Esophagus muscularis mucosa (tissue), 4 donors: ENCODE results near the gene RTEL1. TPM values are rescaled to one million over a fixed set of nuclear protein-coding genes. Genes with fewer than 3 reads are reported as not detected.

Source experiments
- DNase-seq: peaks from one replicate; pipeline ENCODE4 v3.0.0-alpha.2; 2017; ENCODE audit errors: extremely low spot score
- H3K27ac ChIP-seq, 4 donors: fragments of 200-600 bp; sonication (generic); replicated peaks in 1 of 4; 1 replicate in 3 of 4; 2 replicates in 1 of 4; pipeline ENCODE4 v1.5.1; 2016 to 2019; ENCODE audit warnings: mild to moderate bottlenecking in 1 of 4
- H3K27me3 ChIP-seq, 4 donors: fragments of 200-600 bp; sonication (generic); one replicate each; pipeline versions ENCODE4 v1.5.1 to v1.6.0; 2016 to 2019
- H3K36me3 ChIP-seq, 4 donors: fragments of 200-600 bp; sonication (generic); one replicate each; pipeline ENCODE4 v1.5.1; 2016 to 2019
- H3K4me1 ChIP-seq, 4 donors: fragments of 200-600 bp; sonication (generic); one replicate each; pipeline ENCODE4 v1.5.1; 2016 to 2019
- H3K4me3 ChIP-seq, 4 donors: fragments of 200-600 bp; sonication (generic); 1 replicate in 2 of 4; 2 replicates in 2 of 4; pipeline ENCODE4 v1.5.1; 2016 to 2019; ENCODE audit warnings: mild to moderate bottlenecking in 4 of 4, moderate library complexity in 1 of 4
- H3K9me3 ChIP-seq, 4 donors: fragments of 200-600 bp; sonication (generic); 1 replicate in 3 of 4; 2 replicates in 1 of 4; pipeline ENCODE4 v1.5.1; 2016 to 2019
- EP300 ChIP-seq: sonication (generic); formaldehyde crosslinking; IDR thresholded peaks from one replicate; pipeline ENCODE4 v1.6.1; 2017; ENCODE audit warnings: antibody characterized with exemption
- POLR2A ChIP-seq: fragments of 450-650 bp; IDR thresholded peaks from one replicate; pipeline ENCODE4 v1.6.1; 2017; ENCODE audit warnings: antibody characterized with exemption, moderate library complexity, mild to moderate bottlenecking, low read depth
- POLR2AphosphoS5 ChIP-seq, 2 donors: sonication (generic); formaldehyde crosslinking; IDR thresholded peaks; one replicate each; pipeline ENCODE4 v1.6.1; 2017; ENCODE audit warnings: antibody characterized with exemption in 2 of 2
- WGBS: methylation state at CpG from one replicate; pipeline ENCODE4 v1.1.5; 2018; 5-methylcytosine and 5-hydroxymethylcytosine counted together
- intact Hi-C: fragments of 100-400 bp; cut with DNase I; formaldehyde crosslinking; loops from one replicate; pipeline ENCODE4 v1.15.1; 2023
- total RNA-seq, 4 donors: library from RNA; depleted of rRNA; stranded (reverse); fragments of >200 nt; gene quantifications; one replicate each; pipeline versions ENCODE4 v1.1.0 to v1.2.1, GENCODE V29; 2016
- TF ChIP-seq, protein P1 (sequence below), 3 experiments: fragments of 200-600 bp in 2 of 3; fragments of 450-650 bp in 1 of 3; sonication (generic) in 2 of 3; IDR thresholded peaks; one replicate each; pipeline ENCODE4 v1.5.1; 2017 to 2019; ENCODE audit warnings: antibody characterized with exemption in 3 of 3, mild to moderate bottlenecking in 2 of 3, moderate library complexity in 1 of 3

Gene RTEL1
- total RNA-seq, 4 donors from 2014 or later, result 8.4 to 13.4 (median 9.6) TPM

DNA sequence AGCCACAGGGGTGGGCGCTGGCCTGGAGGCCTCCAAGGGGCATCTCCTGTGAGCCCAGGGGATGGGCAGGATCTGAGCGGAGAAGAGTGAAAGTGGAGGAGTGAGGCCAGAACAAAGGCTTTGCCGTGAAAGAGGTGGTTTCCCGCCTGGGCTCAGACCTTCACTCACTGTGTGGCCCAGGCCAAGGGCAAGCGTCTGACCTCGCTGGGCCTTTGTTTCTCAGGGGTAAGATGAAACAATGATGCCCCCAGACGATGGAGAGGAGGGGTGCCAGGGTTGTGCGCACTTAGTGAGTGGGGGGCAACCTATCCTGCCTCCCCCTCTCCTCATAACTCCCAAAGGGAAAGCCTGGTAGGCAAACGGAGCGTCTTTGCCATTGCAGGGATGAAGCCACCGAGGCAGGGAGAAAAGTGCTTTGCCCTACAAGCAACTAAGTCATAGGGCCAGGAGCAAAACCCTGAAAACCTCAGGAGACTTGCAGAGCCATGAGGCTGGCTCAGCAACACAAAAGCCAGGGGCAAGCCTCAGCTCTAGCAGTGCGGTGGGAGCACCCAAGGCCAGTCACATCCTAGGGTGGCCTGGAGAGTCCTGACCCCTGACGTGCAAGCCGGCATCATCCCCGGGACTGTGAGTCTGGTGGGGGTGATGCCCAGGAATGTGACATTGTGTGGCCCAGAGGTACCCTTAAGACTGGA, 4.0 kb upstream of the RTEL1 start:
- Histone ChIP-seq H3K36me3 (no peaks in the 10 kb centered on the region), H3K4me1 (peaks cover 34 to 53% (median 51%) of the 10 kb centered on the region in 4 donors), H3K9me3 (no peaks in the 10 kb centered on the region), H3K27ac (peak overlapping the region; percentile 62 to 80 (median 78)), H3K27me3 (peaks cover 0 to 11% (median 0%) of the 10 kb centered on the region in 4 donors), H3K4me3 (peak overlapping the region; percentile 61 to 77 (median 69))
- no peak for DNase-seq
- 37% methylated on average over 11 of the region's 15 CpGs for WGBS
- intact Hi-C loops, result loop anchor here (10.0 kb wide), 1 partner anchor 119 kb away; the partner anchor contains the start of gene PTK6
- TF ChIP-seq POLR2AphosphoS5 (IDR thresholded peaks at IDR 0.05), result no peak
- TF ChIP-seq EP300, result no peak
- TF ChIP-seq, protein P1, sequence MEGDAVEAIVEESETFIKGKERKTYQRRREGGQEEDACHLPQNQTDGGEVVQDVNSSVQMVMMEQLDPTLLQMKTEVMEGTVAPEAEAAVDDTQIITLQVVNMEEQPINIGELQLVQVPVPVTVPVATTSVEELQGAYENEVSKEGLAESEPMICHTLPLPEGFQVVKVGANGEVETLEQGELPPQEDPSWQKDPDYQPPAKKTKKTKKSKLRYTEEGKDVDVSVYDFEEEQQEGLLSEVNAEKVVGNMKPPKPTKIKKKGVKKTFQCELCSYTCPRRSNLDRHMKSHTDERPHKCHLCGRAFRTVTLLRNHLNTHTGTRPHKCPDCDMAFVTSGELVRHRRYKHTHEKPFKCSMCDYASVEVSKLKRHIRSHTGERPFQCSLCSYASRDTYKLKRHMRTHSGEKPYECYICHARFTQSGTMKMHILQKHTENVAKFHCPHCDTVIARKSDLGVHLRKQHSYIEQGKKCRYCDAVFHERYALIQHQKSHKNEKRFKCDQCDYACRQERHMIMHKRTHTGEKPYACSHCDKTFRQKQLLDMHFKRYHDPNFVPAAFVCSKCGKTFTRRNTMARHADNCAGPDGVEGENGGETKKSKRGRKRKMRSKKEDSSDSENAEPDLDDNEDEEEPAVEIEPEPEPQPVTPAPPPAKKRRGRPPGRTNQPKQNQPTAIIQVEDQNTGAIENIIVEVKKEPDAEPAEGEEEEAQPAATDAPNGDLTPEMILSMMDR (IDR thresholded peaks at IDR 0.05), result no peak
- TF ChIP-seq POLR2A, result no peak

DNA sequence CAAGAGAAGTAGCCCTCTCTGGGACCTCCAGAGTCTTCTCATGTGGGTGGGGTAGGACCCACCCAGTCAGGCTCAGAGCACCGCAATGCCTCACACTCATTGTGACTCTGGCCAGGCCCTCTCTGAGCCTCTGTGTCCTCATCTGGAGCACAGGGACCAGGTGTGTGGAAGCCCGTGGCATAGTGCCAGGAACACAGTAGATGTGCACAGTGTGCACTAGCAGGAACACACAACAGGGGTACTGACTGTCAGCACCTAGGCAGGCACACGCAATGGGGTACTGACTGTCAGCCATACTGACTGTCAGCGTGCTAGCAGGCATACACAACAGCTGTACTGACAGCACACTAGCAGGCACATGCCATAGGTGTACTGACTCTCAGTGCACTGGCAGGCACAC, 2.9 kb upstream of the RTEL1 start:
- no peak for DNase-seq
- H3K27ac ChIP-seq, result no peak overlapping the region
- peaks cover 0 to 4% (median 3%) of the 10 kb centered on the region in 4 donors for H3K36me3 ChIP-seq
- no peak overlapping the region for H3K4me3 ChIP-seq
- TF ChIP-seq POLR2A (no peak), POLR2AphosphoS5 (IDR thresholded peaks at IDR 0.05) (no peak), EP300 (no peak)
- TF ChIP-seq, protein P1 (IDR thresholded peaks at IDR 0.05), result no peak
- WGBS, result 97% methylated on average over 4 of the region's 4 CpGs
- intact Hi-C loops, result loop anchor here (5.0 to 10.0 kb wide), 2 partner anchors 52 to 120 kb away; partner anchors contain the start of genes ARFRP1, PTK6 and ZGPAT
- peaks cover 42 to 62% (median 60%) of the 10 kb centered on the region in 4 donors for H3K4me1 ChIP-seq
- H3K9me3 ChIP-seq, result no peaks in the 10 kb centered on the region
- peaks cover 0 to 11% (median 0%) of the 10 kb centered on the region in 4 donors for H3K27me3 ChIP-seq

DNA sequence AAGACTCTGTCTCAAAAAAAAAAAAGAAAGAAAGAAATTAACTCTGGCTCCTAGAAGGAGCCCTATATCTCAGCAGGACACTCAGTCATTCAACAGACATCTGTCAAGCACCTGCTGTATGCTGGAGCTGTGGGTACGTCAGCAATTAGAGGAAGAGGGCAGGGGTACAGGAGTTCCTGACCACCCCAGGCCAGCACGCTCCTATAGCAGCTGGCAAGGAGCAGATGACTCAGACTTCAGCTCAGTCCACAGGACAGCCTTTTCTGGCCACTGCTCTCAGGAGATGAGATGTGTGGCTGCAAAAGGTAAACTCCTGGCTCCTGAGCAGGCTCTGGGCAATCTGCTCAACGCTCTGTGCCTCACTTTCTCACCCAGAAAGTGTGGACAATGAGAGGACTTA, 1.7 kb upstream of the RTEL1 start:
- Histone ChIP-seq H3K4me3 (no peak overlapping the region), H3K27ac (no peak overlapping the region), H3K4me1 (peaks cover 42 to 59% (median 57%) of the 10 kb centered on the region in 4 donors), H3K36me3 (peaks cover 0 to 16% (median 15%) of the 10 kb centered on the region in 4 donors), H3K9me3 (no peaks in the 10 kb centered on the region), H3K27me3 (peaks cover 0 to 11% (median 0%) of the 10 kb centered on the region in 4 donors)
- no peak for DNase-seq
- WGBS, result 88% methylated on average over 3 of the region's 3 CpGs
- intact Hi-C loops, result loop anchor here (5.0 to 10.0 kb wide), 2 partner anchors 51 to 122 kb away; partner anchors contain the start of genes ARFRP1, PTK6 and ZGPAT
- TF ChIP-seq POLR2AphosphoS5 (IDR thresholded peaks at IDR 0.05) (no peak), POLR2A (no peak), EP300 (no peak)
- TF ChIP-seq, protein P1 (IDR thresholded peaks at IDR 0.05), result no peak

DNA sequence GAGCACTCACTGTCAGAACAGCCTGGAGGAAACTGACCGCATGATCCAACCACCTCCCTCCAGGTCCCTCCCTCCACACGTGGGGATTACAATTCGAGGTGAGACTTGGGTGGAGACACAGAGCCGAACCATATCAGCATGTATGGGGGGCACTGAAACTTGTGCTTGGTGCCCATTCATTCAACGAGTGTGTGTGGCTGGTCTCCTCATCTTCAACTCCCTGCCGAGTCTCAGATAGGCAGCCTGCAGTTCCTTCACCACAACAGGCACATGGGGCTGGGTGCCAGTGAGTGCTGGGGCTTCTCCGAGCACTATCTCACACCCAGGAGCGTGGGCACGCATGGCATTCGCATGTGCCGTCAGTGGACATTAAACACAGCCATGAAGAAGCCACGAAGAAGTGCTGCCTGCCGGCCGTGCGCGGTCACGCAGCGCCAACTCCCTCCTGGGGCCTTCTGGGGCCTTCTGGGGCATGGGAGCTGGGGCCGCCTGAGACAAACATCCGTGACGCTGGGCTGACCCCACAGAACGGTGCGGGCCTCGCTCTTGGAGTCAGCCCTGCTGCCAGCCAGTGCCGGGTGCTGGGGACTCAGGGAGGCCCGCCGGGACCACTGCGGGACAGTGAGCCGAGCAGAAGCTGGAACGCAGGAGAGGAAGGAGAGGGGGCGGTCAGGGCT, 714 bp upstream of the RTEL1 start:
- TF ChIP-seq EP300, result no peak
- TF ChIP-seq POLR2A, result no peak
- TF ChIP-seq POLR2AphosphoS5 (IDR thresholded peaks at IDR 0.05), result no peak
- TF ChIP-seq, protein P1 (IDR thresholded peaks at IDR 0.05), result no peak
- Histone ChIP-seq H3K4me1 (peaks cover 32 to 50% (median 47%) of the 10 kb centered on the region in 4 donors), H3K4me3 (peak overlapping the region; percentile 65 to 75 (median 70)), H3K36me3 (peaks cover 3 to 25% (median 24%) of the 10 kb centered on the region in 4 donors), H3K27ac (peak overlapping the region; percentile 86 to 91 (median 87)), H3K9me3 (no peaks in the 10 kb centered on the region), H3K27me3 (peaks cover 0 to 5% (median 0%) of the 10 kb centered on the region in 4 donors)
- DNase-seq, result no peak
- intact Hi-C loops, result loop anchor here (5.0 to 10.0 kb wide), 2 partner anchors 50 to 123 kb away; partner anchors contain the start of genes ARFRP1, PTK6 and ZGPAT
- WGBS, result 70% methylated on average over 16 of the region's 31 CpGs
